Right atrium auricular region (tissue), 2 donors: Measurements from ENCODE around the gene IL4. TPM values are rescaled to one million over a fixed set of nuclear protein-coding genes. Genes with fewer than 3 reads are reported as not detected.

Experiments used
- DNase-seq: peaks from one replicate; pipeline ENCODE4 v3.0.0-alpha.2; 2019; ENCODE audit warnings: low spot score
- H3K27ac ChIP-seq, 2 donors: fragments of 200-600 bp; sonication (generic); 1 replicate in 1 of 2; 2 replicates in 1 of 2; pipeline ENCODE4 v1.5.1; 2016 to 2019
- H3K27me3 ChIP-seq, 2 donors: fragments of 200-600 bp; sonication (generic); one replicate each; pipeline versions ENCODE4 v1.5.1 to v1.6.0; 2017 to 2019
- H3K36me3 ChIP-seq: fragments of 200-600 bp; sonication (generic); one replicate; pipeline ENCODE4 v1.5.1; 2016
- H3K4me1 ChIP-seq, 2 donors: fragments of 200-600 bp; sonication (generic); one replicate each; pipeline versions ENCODE4 v1.5.1 to v1.6.0; 2017 to 2019
- H3K4me3 ChIP-seq, 2 donors: fragments of 200-600 bp; sonication (generic); 1 replicate in 1 of 2; 2 replicates in 1 of 2; pipeline ENCODE4 v1.5.1; 2017 to 2019; ENCODE audit warnings: mild to moderate bottlenecking in 1 of 2, moderate library complexity in 1 of 2
- H3K9me3 ChIP-seq, 2 donors: fragments of 200-600 bp; sonication (generic); one replicate each; pipeline ENCODE4 v1.5.1; 2019
- total RNA-seq, 2 donors: library from RNA; depleted of rRNA; stranded (reverse); fragments of >200 nt; gene quantifications; one replicate each; pipeline ENCODE4 v1.1.0, GENCODE V29; 2016
- TF ChIP-seq, protein P1 (sequence below), 2 donors: fragments of 200-600 bp; sonication (generic); IDR thresholded peaks; one replicate each; pipeline ENCODE4 v1.5.1; 2019; ENCODE audit warnings: antibody characterized with exemption in 2 of 2

The IL4 gene
- total RNA-seq, 2 donors from 2014 or later: not detected

DNA sequence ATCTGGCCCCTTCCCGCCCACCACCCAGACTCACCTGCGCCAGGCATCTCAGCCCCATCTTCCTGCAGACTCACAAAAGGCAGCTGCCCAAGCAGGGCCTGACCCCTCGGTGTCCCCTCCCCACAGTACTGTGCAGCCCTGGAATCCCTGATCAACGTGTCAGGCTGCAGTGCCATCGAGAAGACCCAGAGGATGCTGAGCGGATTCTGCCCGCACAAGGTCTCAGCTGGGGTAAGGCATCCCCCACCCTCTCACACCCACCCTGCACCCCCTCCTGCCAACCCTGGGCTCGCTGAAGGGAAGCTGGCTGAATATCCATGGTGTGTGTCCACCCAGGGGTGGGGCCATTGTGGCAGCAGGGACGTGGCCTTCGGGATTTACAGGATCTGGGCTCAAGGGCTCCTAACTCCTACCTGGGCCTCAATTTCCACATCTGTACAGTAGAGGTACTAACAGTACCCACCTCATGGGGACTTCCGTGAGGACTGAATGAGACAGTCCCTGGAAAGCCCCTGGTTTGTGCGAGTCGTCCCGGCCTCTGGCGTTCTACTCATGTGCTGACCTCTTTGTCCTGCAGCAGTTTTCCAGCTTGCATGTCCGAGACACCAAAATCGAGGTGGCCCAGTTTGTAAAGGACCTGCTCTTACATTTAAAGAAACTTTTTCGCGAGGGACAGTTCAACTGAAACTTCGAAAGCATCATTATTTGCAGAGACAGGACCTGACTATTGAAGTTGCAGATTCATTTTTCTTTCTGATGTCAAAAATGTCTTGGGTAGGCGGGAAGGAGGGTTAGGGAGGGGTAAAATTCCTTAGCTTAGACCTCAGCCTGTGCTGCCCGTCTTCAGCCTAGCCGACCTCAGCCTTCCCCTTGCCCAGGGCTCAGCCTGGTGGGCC, 13.9 kb upstream of the IL4 start:
- H3K27ac ChIP-seq: no peak overlapping the region
- peaks cover 0 to 10% of the 10 kb centered on the region in 2 donors for H3K27me3 ChIP-seq
- TF ChIP-seq, protein P1, sequence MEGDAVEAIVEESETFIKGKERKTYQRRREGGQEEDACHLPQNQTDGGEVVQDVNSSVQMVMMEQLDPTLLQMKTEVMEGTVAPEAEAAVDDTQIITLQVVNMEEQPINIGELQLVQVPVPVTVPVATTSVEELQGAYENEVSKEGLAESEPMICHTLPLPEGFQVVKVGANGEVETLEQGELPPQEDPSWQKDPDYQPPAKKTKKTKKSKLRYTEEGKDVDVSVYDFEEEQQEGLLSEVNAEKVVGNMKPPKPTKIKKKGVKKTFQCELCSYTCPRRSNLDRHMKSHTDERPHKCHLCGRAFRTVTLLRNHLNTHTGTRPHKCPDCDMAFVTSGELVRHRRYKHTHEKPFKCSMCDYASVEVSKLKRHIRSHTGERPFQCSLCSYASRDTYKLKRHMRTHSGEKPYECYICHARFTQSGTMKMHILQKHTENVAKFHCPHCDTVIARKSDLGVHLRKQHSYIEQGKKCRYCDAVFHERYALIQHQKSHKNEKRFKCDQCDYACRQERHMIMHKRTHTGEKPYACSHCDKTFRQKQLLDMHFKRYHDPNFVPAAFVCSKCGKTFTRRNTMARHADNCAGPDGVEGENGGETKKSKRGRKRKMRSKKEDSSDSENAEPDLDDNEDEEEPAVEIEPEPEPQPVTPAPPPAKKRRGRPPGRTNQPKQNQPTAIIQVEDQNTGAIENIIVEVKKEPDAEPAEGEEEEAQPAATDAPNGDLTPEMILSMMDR (IDR thresholded peaks at IDR 0.05): no peak
- peaks cover 0 to 13% of the 10 kb centered on the region in 2 donors for H3K4me1 ChIP-seq
- H3K4me3 ChIP-seq: no peak overlapping the region
- no peaks in the 10 kb centered on the region for H3K36me3 ChIP-seq
- DNase-seq: no peak
- H3K9me3 ChIP-seq: no peaks in the 10 kb centered on the region

DNA sequence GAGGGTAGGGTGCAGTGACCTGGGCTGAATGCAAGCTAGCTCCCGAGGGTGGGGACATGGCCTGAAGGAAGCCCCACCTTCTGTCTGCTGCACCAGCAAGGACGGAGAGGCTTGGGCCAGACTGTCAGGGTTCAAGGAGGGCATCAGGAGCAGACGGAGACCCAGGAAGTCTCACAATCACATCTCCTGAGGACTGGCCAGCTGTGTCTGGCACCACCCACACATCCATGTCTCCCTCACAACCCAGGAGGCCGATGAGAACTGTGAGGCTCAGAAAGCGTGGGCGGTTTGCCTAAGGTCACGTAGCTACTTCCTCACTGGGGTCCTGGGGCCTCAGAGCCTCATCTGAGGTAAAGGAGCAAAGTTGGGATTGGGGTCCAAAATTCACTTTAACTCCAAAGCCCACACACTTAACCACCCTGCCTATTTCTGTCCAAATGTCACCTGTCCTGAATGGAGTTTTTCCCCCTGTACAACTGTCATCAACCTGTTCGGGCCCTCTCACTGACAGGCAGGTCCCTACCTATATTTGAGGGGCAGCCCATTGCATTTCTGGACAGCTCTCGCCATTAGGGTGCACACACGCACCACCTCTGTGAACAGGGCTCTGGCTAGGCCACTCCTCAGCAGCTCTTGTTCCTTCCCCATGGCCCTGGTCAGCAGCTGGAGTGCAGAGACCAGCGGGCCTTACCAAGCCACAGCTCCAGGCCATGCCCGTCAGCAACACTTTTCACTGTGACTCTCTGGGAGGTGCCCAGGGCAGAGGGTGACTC, 12.4 kb upstream of the IL4 start:
- peaks cover 0 to 3% of the 10 kb centered on the region in 2 donors for H3K4me1 ChIP-seq
- no peak overlapping the region for H3K4me3 ChIP-seq
- peaks cover 0 to 1% of the 10 kb centered on the region in 2 donors for H3K27me3 ChIP-seq
- H3K9me3 ChIP-seq: no peaks in the 10 kb centered on the region
- no peaks in the 10 kb centered on the region for H3K36me3 ChIP-seq
- DNase-seq: no peak
- H3K27ac ChIP-seq: no peak overlapping the region
- TF ChIP-seq, protein P1 (IDR thresholded peaks at IDR 0.05): no peak

- no peaks in the 10 kb centered on the region for H3K4me1 ChIP-seq
- DNase-seq: no peak
- no peak overlapping the region for H3K27ac ChIP-seq
- TF ChIP-seq, protein P1 (IDR thresholded peaks at IDR 0.05): no peak
- H3K36me3 ChIP-seq: no peaks in the 10 kb centered on the region
- no peak overlapping the region for H3K4me3 ChIP-seq
- no peaks in the 10 kb centered on the region for H3K9me3 ChIP-seq
- no peaks in the 10 kb centered on the region for H3K27me3 ChIP-seq
These were observed 11.8 kb upstream of the IL4 start for GRCh38 chr5:132662004-132662401.

DNA sequence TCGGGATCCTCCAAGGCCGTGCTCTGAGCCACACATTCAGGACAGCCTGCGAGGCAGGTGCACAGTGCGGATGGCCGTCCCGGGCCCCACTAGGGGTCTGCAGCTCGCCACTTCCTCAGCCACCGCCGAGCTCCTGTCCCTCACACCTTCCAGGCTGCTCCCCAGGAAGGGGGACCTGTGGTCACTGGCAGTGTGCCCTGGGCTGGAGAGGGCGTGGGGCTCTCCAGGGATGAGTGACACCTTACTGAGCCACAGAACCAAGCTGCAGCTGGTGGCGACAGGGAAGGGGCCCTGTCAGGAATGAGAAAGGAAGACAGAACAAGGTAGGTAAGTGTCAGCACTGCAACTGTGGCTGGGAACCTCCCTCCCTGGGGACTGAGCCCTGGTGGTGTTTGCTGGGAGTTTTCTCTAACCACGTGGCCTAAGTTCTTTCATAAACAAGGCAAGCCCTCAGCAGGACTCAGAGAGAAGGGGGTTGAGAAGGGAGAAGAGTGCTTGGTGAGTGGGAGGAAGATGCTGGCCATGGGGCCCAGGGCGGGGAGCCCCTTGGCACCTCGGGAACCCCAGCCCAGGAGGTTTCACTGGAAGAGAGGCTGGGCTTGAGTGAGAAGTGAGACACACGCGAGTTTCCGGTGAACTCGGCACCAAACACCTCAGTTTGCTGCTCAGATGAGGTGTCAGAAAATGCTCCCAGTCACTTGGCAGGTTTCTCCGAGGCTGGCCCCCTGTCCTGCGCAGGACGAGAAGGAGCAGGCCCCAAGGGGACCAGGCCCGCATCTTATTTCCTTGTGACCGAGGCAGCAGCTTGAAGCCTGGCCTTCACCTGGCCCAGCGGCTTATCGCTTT, 10.6 kb upstream of the IL4 start:
- H3K27me3 ChIP-seq: no peaks in the 10 kb centered on the region
- H3K9me3 ChIP-seq: no peaks in the 10 kb centered on the region
- no peaks in the 10 kb centered on the region for H3K36me3 ChIP-seq
- H3K27ac ChIP-seq: no peak overlapping the region
- no peak for DNase-seq
- TF ChIP-seq, protein P1 (IDR thresholded peaks at IDR 0.05): no peak
- H3K4me3 ChIP-seq: no peak overlapping the region
- no peaks in the 10 kb centered on the region for H3K4me1 ChIP-seq
